GM23338 (cell line): ENCODE measurements around the gene GYS2. TPM values are rescaled to one million over a fixed set of nuclear protein-coding genes. Genes with fewer than 3 reads are reported as not detected.

Experiments
- ATAC-seq: fragments of 200-7000 bp; cut with Tn5 transposase; 3 replicates; pipeline ENCODE4 v1.9.1; 2020
- DNase-seq: peaks from one replicate; pipeline ENCODE4 v3.0.0-alpha.2; 2015; ENCODE audit warnings: low spot score
- H2AFZ ChIP-seq: fragments of 200-600 bp; sonication (generic); 2 replicates; pipeline ENCODE4 v1.8.0; 2016; ENCODE audit warnings: antibody characterized with exemption, mild to moderate bottlenecking, moderate library complexity
- H3F3A ChIP-seq: fragments of 200-600 bp; sonication (generic); replicated peaks from 2 replicates; pipeline ENCODE4 v1.8.0; 2017; ENCODE audit warnings: antibody characterized with exemption, mixed run types, low read depth
- H3K27ac ChIP-seq: fragments of 200-600 bp; sonication (generic); 2 replicates; pipeline ENCODE4 v1.6.1; 2016; ENCODE audit warnings: low read depth
- H3K27me3 ChIP-seq: fragments of 200-600 bp; sonication (generic); 2 replicates; pipeline ENCODE4 v1.8.0; 2016; ENCODE audit warnings: mild to moderate bottlenecking, mixed run types, moderate library complexity; ENCODE audit not compliant: insufficient read depth
- H3K36me3 ChIP-seq: fragments of 200-600 bp; sonication (generic); 2 replicates; pipeline ENCODE4 v1.8.0; 2016; ENCODE audit warnings: mild to moderate bottlenecking; ENCODE audit not compliant: insufficient read depth
- H3K4me1 ChIP-seq: fragments of 200-600 bp; sonication (generic); 2 replicates; pipeline ENCODE4 v1.8.0; 2016; ENCODE audit warnings: mild to moderate bottlenecking, moderate library complexity; ENCODE audit not compliant: insufficient read depth
- H3K4me2 ChIP-seq: fragments of 200-600 bp; sonication (generic); 2 replicates; pipeline ENCODE4 v1.7.1; 2017; ENCODE audit warnings: mixed run types
- H3K4me3 ChIP-seq: fragments of 200-600 bp; sonication (generic); 2 replicates; pipeline ENCODE4 v1.6.1; 2016; ENCODE audit warnings: mixed run types
- H3K79me2 ChIP-seq: fragments of 200-600 bp; sonication (generic); replicated peaks from 2 replicates; pipeline ENCODE4 v1.8.0; 2017; ENCODE audit warnings: mild to moderate bottlenecking; ENCODE audit not compliant: insufficient read depth
- H3K9me2 ChIP-seq: fragments of 200-600 bp; sonication (generic); 2 replicates; pipeline ENCODE4 v1.8.0; 2017; ENCODE audit not compliant: insufficient read depth
- H4K20me1 ChIP-seq: fragments of 200-600 bp; sonication (generic); replicated peaks from 2 replicates; pipeline ENCODE4 v1.8.0; 2017; ENCODE audit warnings: mild to moderate bottlenecking; ENCODE audit not compliant: insufficient read depth
- H3K27ac Mint-ChIP-seq: 2 replicates; pipeline ENCODE4 v1.8.0; 2020; ENCODE audit warnings: inconsistent platforms, mild to moderate bottlenecking, moderate library complexity, mixed read lengths
- H3K27me3 Mint-ChIP-seq: 3 replicates; pipeline ENCODE4 v1.8.0; 2022; ENCODE audit warnings: low read depth, mild to moderate bottlenecking, moderate library complexity, mixed read lengths, inconsistent platforms; ENCODE audit not compliant: insufficient read depth, poor library complexity
- H3K36me3 Mint-ChIP-seq: 3 replicates; pipeline ENCODE4 v1.8.0; 2021; ENCODE audit warnings: low read depth, mild to moderate bottlenecking, inconsistent platforms, moderate library complexity, mixed read lengths
- H3K4me1 Mint-ChIP-seq: 3 replicates; pipeline ENCODE4 v1.8.0; 2020; ENCODE audit warnings: mild to moderate bottlenecking, inconsistent platforms, mixed read lengths
- H3K4me3 Mint-ChIP-seq: 3 replicates; pipeline ENCODE4 v1.8.0; 2021; ENCODE audit warnings: moderate library complexity, mild to moderate bottlenecking, inconsistent platforms, mixed read lengths
- H3K9me3 Mint-ChIP-seq: 3 replicates; pipeline ENCODE4 v1.8.0; 2020; ENCODE audit warnings: moderate library complexity, mild to moderate bottlenecking, inconsistent platforms, mixed read lengths
- CREB1 ChIP-seq: fragments of 250-450 bp; sonication (Bioruptor Pico); IDR thresholded peaks from 2 replicates; pipeline ENCODE4 v1.5.0; 2020; ENCODE audit warnings: low read depth, mild to moderate bottlenecking, moderate library complexity
- EZH2 ChIP-seq: fragments of 200-600 bp; sonication (generic); IDR thresholded peaks from one replicate; pipeline ENCODE4 v1.8.0; 2017; ENCODE audit warnings: antibody characterized with exemption, mild to moderate bottlenecking, low read depth; ENCODE audit not compliant: unreplicated experiment
- EZH2phosphoT487 ChIP-seq: fragments of 200-600 bp; sonication (generic); IDR thresholded peaks from one replicate; pipeline ENCODE4 v1.8.1; 2018; ENCODE audit warnings: antibody characterized with exemption; ENCODE audit not compliant: unreplicated experiment
- JUNB ChIP-seq: IDR thresholded peaks from one replicate; pipeline ENCODE4 v1.6.1; 2016; ENCODE audit warnings: antibody characterized with exemption; ENCODE audit not compliant: unreplicated experiment
- NANOG ChIP-seq: IDR thresholded peaks from 2 replicates; pipeline ENCODE4 v1.6.1; 2016; ENCODE audit warnings: antibody characterized with exemption, borderline replicate concordance
- POLR2AphosphoS5 ChIP-seq: IDR thresholded peaks from 2 replicates; pipeline ENCODE4 v1.6.1; 2016; ENCODE audit warnings: antibody characterized with exemption, low read depth
- STAT1 ChIP-seq: IDR thresholded peaks from one replicate; pipeline ENCODE4 v1.6.1; 2016; ENCODE audit warnings: antibody characterized with exemption; ENCODE audit not compliant: unreplicated experiment
- ZNF114 ChIP-seq: fragments of 250-450 bp; sonication (Bioruptor Pico); IDR thresholded peaks from 2 replicates; pipeline ENCODE4 v1.5.0; 2020; ENCODE audit warnings: mild to moderate bottlenecking, moderate library complexity
- ZNF331 ChIP-seq: fragments of 250-450 bp; sonication (Bioruptor Pico); IDR thresholded peaks from 2 replicates; pipeline ENCODE4 v1.5.0; 2020; ENCODE audit warnings: low read depth, mild to moderate bottlenecking, moderate library complexity
- polyA plus RNA-seq: library from polyadenylated mRNA; unstranded; fragments of >200 nt; fragmentation: Nextera tagmentation; extraction: Ambion mirVana; gene quantifications from 2 replicates; pipeline ENCODE4 v1.2.1, GENCODE V29; 2016
- total RNA-seq: library from RNA; depleted of rRNA; stranded (reverse); fragments of >200 nt; shearing (Covaris generic); gene quantifications from 2 replicates; pipeline ENCODE4 v1.2.3, GENCODE V29; 2014
- TF ChIP-seq, protein P1 (sequence below): IDR thresholded peaks from one replicate; pipeline ENCODE4 v1.6.1; 2018; ENCODE audit warnings: antibody characterized with exemption; ENCODE audit not compliant: unreplicated experiment
- TF ChIP-seq, protein P2 (sequence below), 2 experiments: fragments of 200-600 bp in 1 of 2; sonication (generic) in 1 of 2; conservative IDR thresholded peaks; 2 replicates each; pipeline versions ENCODE4 v1.5.1 to v1.6.1; 2016 to 2017; ENCODE audit warnings: antibody characterized with exemption in 2 of 2, low read depth in 2 of 2, mild to moderate bottlenecking in 2 of 2, moderate library complexity in 1 of 2
- TF ChIP-seq, protein P3 (sequence below): fragments of 250-450 bp; sonication (Bioruptor Pico); IDR thresholded peaks from 2 replicates; pipeline ENCODE4 v1.5.0; 2020; ENCODE audit warnings: mild to moderate bottlenecking, moderate library complexity
- TF ChIP-seq, protein P4 (sequence below): IDR thresholded peaks from 2 replicates; pipeline ENCODE4 v1.6.1; 2016; ENCODE audit warnings: antibody characterized with exemption

GYS2 gene
- total and polyA plus RNA-seq, 2 experiments from 2014 or later = not detected

DNA sequence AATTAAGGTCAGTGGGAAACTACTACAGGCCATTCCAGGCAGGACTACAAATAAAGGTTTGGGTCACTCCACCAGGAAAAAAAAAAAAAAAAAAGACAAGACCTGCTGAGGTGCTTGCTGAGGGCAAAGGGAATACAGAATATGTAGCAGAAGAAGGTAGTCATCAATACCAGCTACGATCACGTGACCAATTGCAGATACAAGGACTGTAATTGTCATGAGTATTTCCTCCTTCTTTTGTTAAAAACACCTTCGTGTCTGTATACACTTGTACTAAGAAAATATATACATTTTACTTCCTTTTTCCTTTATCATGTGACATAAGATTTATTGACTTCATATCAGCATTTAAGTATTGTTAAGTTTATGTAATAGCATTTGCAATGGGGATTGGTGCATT is 19.2 kb downstream of the GYS2 start:
- H3F3A ChIP-seq = no peaks in the 10 kb centered on the region
- H3K36me3 Mint-ChIP-seq = no peaks in the 10 kb centered on the region
- no peaks in the 10 kb centered on the region for H3K79me2 ChIP-seq
- DNase-seq (no peak), ATAC-seq (no peak)
- no peaks in the 10 kb centered on the region for H4K20me1 ChIP-seq
- no peaks in the 10 kb centered on the region for H3K36me3 ChIP-seq
- no peaks in the 10 kb centered on the region; the same call in 1 of the 2 replicates for H3K9me2 ChIP-seq
- no peak overlapping the region for H3K27ac ChIP-seq
- H2AFZ ChIP-seq = no peak overlapping the region
- no peak overlapping the region for H3K4me3 ChIP-seq
- H3K27ac Mint-ChIP-seq = no peak overlapping the region
- no peaks in the 10 kb centered on the region for H3K27me3 ChIP-seq
- H3K9me3 Mint-ChIP-seq = peaks cover 2% of the 10 kb centered on the region; the same call in 1 of the 3 replicates
- no peaks in the 10 kb centered on the region for H3K4me1 Mint-ChIP-seq
- no peak overlapping the region for H3K4me3 Mint-ChIP-seq
- H3K27me3 Mint-ChIP-seq = peaks cover 1% of the 10 kb centered on the region
- no peaks in the 10 kb centered on the region for H3K4me1 ChIP-seq
- TF ChIP-seq, protein P1, sequence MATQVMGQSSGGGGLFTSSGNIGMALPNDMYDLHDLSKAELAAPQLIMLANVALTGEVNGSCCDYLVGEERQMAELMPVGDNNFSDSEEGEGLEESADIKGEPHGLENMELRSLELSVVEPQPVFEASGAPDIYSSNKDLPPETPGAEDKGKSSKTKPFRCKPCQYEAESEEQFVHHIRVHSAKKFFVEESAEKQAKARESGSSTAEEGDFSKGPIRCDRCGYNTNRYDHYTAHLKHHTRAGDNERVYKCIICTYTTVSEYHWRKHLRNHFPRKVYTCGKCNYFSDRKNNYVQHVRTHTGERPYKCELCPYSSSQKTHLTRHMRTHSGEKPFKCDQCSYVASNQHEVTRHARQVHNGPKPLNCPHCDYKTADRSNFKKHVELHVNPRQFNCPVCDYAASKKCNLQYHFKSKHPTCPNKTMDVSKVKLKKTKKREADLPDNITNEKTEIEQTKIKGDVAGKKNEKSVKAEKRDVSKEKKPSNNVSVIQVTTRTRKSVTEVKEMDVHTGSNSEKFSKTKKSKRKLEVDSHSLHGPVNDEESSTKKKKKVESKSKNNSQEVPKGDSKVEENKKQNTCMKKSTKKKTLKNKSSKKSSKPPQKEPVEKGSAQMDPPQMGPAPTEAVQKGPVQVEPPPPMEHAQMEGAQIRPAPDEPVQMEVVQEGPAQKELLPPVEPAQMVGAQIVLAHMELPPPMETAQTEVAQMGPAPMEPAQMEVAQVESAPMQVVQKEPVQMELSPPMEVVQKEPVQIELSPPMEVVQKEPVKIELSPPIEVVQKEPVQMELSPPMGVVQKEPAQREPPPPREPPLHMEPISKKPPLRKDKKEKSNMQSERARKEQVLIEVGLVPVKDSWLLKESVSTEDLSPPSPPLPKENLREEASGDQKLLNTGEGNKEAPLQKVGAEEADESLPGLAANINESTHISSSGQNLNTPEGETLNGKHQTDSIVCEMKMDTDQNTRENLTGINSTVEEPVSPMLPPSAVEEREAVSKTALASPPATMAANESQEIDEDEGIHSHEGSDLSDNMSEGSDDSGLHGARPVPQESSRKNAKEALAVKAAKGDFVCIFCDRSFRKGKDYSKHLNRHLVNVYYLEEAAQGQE = no peak
- TF ChIP-seq, protein P2, sequence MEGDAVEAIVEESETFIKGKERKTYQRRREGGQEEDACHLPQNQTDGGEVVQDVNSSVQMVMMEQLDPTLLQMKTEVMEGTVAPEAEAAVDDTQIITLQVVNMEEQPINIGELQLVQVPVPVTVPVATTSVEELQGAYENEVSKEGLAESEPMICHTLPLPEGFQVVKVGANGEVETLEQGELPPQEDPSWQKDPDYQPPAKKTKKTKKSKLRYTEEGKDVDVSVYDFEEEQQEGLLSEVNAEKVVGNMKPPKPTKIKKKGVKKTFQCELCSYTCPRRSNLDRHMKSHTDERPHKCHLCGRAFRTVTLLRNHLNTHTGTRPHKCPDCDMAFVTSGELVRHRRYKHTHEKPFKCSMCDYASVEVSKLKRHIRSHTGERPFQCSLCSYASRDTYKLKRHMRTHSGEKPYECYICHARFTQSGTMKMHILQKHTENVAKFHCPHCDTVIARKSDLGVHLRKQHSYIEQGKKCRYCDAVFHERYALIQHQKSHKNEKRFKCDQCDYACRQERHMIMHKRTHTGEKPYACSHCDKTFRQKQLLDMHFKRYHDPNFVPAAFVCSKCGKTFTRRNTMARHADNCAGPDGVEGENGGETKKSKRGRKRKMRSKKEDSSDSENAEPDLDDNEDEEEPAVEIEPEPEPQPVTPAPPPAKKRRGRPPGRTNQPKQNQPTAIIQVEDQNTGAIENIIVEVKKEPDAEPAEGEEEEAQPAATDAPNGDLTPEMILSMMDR (conservative IDR thresholded peaks at IDR 0.05; ENCODE audit: low read depth in 2 of 2) = no peak
- no peak for TF ChIP-seq STAT1
- TF ChIP-seq NANOG = no peak
- TF ChIP-seq, protein P3, sequence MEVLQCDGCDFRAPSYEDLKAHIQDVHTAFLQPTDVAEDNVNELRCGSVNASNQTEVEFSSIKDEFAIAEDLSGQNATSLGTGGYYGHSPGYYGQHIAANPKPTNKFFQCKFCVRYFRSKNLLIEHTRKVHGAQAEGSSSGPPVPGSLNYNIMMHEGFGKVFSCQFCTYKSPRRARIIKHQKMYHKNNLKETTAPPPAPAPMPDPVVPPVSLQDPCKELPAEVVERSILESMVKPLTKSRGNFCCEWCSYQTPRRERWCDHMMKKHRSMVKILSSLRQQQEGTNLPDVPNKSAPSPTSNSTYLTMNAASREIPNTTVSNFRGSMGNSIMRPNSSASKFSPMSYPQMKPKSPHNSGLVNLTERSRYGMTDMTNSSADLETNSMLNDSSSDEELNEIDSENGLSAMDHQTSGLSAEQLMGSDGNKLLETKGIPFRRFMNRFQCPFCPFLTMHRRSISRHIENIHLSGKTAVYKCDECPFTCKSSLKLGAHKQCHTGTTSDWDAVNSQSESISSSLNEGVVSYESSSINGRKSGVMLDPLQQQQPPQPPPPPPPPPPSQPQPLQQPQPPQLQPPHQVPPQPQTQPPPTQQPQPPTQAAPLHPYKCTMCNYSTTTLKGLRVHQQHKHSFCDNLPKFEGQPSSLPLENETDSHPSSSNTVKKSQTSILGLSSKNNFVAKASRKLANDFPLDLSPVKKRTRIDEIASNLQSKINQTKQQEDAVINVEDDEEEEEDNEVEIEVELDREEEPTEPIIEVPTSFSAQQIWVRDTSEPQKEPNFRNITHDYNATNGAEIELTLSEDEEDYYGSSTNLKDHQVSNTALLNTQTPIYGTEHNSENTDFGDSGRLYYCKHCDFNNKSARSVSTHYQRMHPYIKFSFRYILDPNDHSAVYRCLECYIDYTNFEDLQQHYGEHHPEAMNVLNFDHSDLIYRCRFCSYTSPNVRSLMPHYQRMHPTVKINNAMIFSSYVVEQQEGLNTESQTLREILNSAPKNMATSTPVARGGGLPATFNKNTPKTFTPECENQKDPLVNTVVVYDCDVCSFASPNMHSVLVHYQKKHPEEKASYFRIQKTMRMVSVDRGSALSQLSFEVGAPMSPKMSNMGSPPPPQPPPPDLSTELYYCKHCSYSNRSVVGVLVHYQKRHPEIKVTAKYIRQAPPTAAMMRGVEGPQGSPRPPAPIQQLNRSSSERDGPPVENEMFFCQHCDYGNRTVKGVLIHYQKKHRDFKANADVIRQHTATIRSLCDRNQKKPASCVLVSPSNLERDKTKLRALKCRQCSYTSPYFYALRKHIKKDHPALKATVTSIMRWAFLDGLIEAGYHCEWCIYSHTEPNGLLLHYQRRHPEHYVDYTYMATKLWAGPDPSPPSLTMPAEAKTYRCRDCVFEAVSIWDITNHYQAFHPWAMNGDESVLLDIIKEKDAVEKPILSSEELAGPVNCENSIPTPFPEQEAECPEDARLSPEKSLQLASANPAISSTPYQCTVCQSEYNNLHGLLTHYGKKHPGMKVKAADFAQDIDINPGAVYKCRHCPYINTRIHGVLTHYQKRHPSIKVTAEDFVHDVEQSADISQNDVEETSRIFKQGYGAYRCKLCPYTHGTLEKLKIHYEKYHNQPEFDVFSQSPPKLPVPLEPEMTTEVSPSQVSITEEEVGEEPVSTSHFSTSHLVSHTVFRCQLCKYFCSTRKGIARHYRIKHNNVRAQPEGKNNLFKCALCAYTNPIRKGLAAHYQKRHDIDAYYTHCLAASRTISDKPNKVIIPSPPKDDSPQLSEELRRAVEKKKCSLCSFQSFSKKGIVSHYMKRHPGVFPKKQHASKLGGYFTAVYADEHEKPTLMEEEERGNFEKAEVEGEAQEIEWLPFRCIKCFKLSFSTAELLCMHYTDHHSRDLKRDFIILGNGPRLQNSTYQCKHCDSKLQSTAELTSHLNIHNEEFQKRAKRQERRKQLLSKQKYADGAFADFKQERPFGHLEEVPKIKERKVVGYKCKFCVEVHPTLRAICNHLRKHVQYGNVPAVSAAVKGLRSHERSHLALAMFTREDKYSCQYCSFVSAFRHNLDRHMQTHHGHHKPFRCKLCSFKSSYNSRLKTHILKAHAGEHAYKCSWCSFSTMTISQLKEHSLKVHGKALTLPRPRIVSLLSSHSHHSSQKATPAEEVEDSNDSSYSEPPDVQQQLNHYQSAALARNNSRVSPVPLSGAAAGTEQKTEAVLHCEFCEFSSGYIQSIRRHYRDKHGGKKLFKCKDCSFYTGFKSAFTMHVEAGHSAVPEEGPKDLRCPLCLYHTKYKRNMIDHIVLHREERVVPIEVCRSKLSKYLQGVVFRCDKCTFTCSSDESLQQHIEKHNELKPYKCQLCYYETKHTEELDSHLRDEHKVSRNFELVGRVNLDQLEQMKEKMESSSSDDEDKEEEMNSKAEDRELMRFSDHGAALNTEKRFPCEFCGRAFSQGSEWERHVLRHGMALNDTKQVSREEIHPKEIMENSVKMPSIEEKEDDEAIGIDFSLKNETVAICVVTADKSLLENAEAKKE (CRISPR knock-in tag) = no peak
- TF ChIP-seq EZH2 = no peak
- TF ChIP-seq ZNF331 = no peak
- TF ChIP-seq EZH2phosphoT487 = no peak
- no peak for TF ChIP-seq POLR2AphosphoS5
- no peak for TF ChIP-seq CREB1 (CRISPR knock-in tag)
- TF ChIP-seq, protein P4, sequence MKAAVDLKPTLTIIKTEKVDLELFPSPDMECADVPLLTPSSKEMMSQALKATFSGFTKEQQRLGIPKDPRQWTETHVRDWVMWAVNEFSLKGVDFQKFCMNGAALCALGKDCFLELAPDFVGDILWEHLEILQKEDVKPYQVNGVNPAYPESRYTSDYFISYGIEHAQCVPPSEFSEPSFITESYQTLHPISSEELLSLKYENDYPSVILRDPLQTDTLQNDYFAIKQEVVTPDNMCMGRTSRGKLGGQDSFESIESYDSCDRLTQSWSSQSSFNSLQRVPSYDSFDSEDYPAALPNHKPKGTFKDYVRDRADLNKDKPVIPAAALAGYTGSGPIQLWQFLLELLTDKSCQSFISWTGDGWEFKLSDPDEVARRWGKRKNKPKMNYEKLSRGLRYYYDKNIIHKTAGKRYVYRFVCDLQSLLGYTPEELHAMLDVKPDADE = no peak
- no peak for TF ChIP-seq JUNB
- no peak for TF ChIP-seq ZNF114 (CRISPR knock-in tag)
- H3K4me2 ChIP-seq = no peak overlapping the region
